SK-N-SH (cell line): Measurements from ENCODE around the gene CETP. TPM values are rescaled to one million over a fixed set of nuclear protein-coding genes. Genes with fewer than 3 reads are reported as not detected.

ENCODE experiments used
- CTCF ChIA-PET: fragments of 300-600, 350-600 bp; formaldehyde crosslinking; extraction: SDS; loops from one replicate; lab custom pipeline; 2021; lab: Yijun Ruan, JAX
- POLR2A ChIA-PET: fragments of 350-600 bp; sonication (Branson Sonifier 250); formaldehyde crosslinking; extraction: SDS; loops from one replicate; lab custom pipeline; 2020; ENCODE audit warnings: antibody characterized with exemption, inconsistent platforms; lab: Yijun Ruan, JAX
- DNase-seq: peaks from one replicate; pipeline ENCODE4 v3.0.0; 2012
- H2AFZ ChIP-seq: fragments of 200-600 bp; sonication (generic); 2 replicates; pipeline ENCODE4 v1.8.1; 2016; ENCODE audit warnings: antibody characterized with exemption, mild to moderate bottlenecking, low read depth
- H3F3A ChIP-seq: fragments of 200-600 bp; sonication (generic); replicated peaks from 2 replicates; pipeline ENCODE3; 2016; ENCODE audit warnings: antibody characterized with exemption, mild to moderate bottlenecking; ENCODE audit not compliant: insufficient read depth
- H3K27ac ChIP-seq, 2 experiments: fragments of 200-500 bp in 1 of 2; fragments of 200-600 bp in 1 of 2; sonication (Bioruptor generic) in 1 of 2; sonication (generic), shearing (Covaris generic) in 1 of 2; 2 replicates each; pipeline versions ENCODE4 v1.5.1 to v1.6.1; 2014 to 2016; ENCODE audit warnings: low read depth in 2 of 2, inconsistent platforms in 1 of 2, low read length in 1 of 2, mild to moderate bottlenecking in 1 of 2, mixed read lengths in 1 of 2
- H3K27me3 ChIP-seq: fragments of 200-600 bp; sonication (generic), shearing (Covaris generic); 2 replicates; pipeline ENCODE4 v1.6.1; 2016; ENCODE audit warnings: mixed run types; ENCODE audit not compliant: insufficient read depth
- H3K36me3 ChIP-seq, 2 experiments: fragments of 200-500 bp in 1 of 2; fragments of 200-600 bp in 1 of 2; sonication (Bioruptor generic) in 1 of 2; sonication (generic) in 1 of 2; replicated peaks in 1 of 2; 2 replicates each; pipeline versions ENCODE3 to v1.5.1; 2014 to 2016; ENCODE audit warnings: low read length in 1 of 2, mild to moderate bottlenecking in 1 of 2; ENCODE audit not compliant: insufficient read depth in 2 of 2, control insufficient read depth in 1 of 2
- H3K4me1 ChIP-seq, 2 experiments: fragments of 200-500 bp in 1 of 2; fragments of 200-600 bp in 1 of 2; sonication (Bioruptor generic) in 1 of 2; sonication (generic), shearing (Covaris generic) in 1 of 2; 2 replicates each; pipeline versions ENCODE4 v1.5.1 to v1.6.1; 2014 to 2016; ENCODE audit warnings: low read depth in 1 of 2, low read length in 1 of 2, mixed run types in 1 of 2; ENCODE audit not compliant: insufficient read depth in 2 of 2, control insufficient read depth in 1 of 2
- H3K4me2 ChIP-seq: fragments of 200-600 bp; sonication (generic), shearing (Covaris generic); 2 replicates; pipeline ENCODE4 v1.6.1; 2017; ENCODE audit warnings: mixed run types
- H3K4me3 ChIP-seq, 2 experiments: fragments of 200-500 bp in 1 of 2; fragments of 200-600 bp in 1 of 2; sonication (Bioruptor generic) in 1 of 2; sonication (generic), shearing (Covaris generic) in 1 of 2; 2 replicates each; pipeline versions ENCODE4 v1.5.1 to v1.8.1; 2014 to 2016; ENCODE audit warnings: low read depth in 2 of 2, inconsistent platforms in 1 of 2, low read length in 1 of 2, mild to moderate bottlenecking in 1 of 2, mixed read lengths in 1 of 2, moderate library complexity in 1 of 2
- H3K79me2 ChIP-seq: fragments of 200-600 bp; sonication (generic); 2 replicates; pipeline ENCODE4 v1.8.1; 2017; ENCODE audit warnings: mild to moderate bottlenecking; ENCODE audit not compliant: insufficient read depth
- H3K9ac ChIP-seq: fragments of 200-600 bp; sonication (generic); 2 replicates; pipeline ENCODE4 v1.6.1; 2017; ENCODE audit warnings: mixed run types
- H3K9me2 ChIP-seq: fragments of 200-600 bp; sonication (generic); 2 replicates; pipeline ENCODE4 v1.6.1; 2017; ENCODE audit warnings: mixed run types
- H3K9me3 ChIP-seq: fragments of 200-600 bp; sonication (generic); 2 replicates; pipeline ENCODE4 v1.6.1; 2017; ENCODE audit warnings: mixed run types, mild to moderate bottlenecking, moderate library complexity
- H4K20me1 ChIP-seq: fragments of 200-600 bp; sonication (generic); 2 replicates; pipeline ENCODE4 v1.6.1; 2017; ENCODE audit warnings: mild to moderate bottlenecking, mixed run types; ENCODE audit not compliant: insufficient read depth
- EP300 ChIP-seq, 2 experiments: IDR thresholded peaks; 2 replicates each; pipeline versions ENCODE4 v1.4.0 to v1.6.1; 2012; ENCODE audit warnings: borderline replicate concordance in 1 of 2, low read depth in 1 of 2, low read length in 1 of 2
- EZH2phosphoT487 ChIP-seq: fragments of 200-600 bp; sonication (generic); IDR thresholded peaks from 2 replicates; pipeline ENCODE4 v1.6.1; 2017; ENCODE audit warnings: low read depth, mixed run types, mild to moderate bottlenecking, antibody characterized with exemption, moderate library complexity, borderline replicate concordance
- FOSL2 ChIP-seq: IDR thresholded peaks from 2 replicates; pipeline ENCODE4 v1.4.0; 2012; ENCODE audit warnings: low read depth, mild to moderate bottlenecking, moderate library complexity, borderline replicate concordance
- MAX ChIP-seq: IDR thresholded peaks from 2 replicates; pipeline ENCODE4 v1.4.0; 2012; ENCODE audit warnings: low read depth
- MEF2A ChIP-seq: IDR thresholded peaks from 2 replicates; pipeline ENCODE4 v1.4.0; 2012; ENCODE audit warnings: low read depth, borderline replicate concordance
- MXI1 ChIP-seq: IDR thresholded peaks from 2 replicates; pipeline ENCODE4 v1.6.1; 2012; ENCODE audit warnings: mild to moderate bottlenecking, low read depth, low read length, improper control_type of control experiment
- RAD21 ChIP-seq: IDR thresholded peaks from 2 replicates; pipeline ENCODE4 v1.6.1; 2012; ENCODE audit warnings: mild to moderate bottlenecking, low read length
- RXRA ChIP-seq: IDR thresholded peaks from 2 replicates; pipeline ENCODE4 v1.4.0; 2012; ENCODE audit warnings: low read depth, mild to moderate bottlenecking, borderline replicate concordance
- SIN3A ChIP-seq: IDR thresholded peaks from 2 replicates; pipeline ENCODE4 v1.6.1; 2012; ENCODE audit warnings: low read depth, mild to moderate bottlenecking, low read length, moderate library complexity, borderline replicate concordance
- SMC3 ChIP-seq: IDR thresholded peaks from 2 replicates; pipeline ENCODE4 v1.6.1; 2012; ENCODE audit warnings: low read depth, low read length, improper control_type of control experiment
- TEAD4 ChIP-seq: IDR thresholded peaks from 2 replicates; pipeline ENCODE4 v1.4.0; 2012; ENCODE audit warnings: mild to moderate bottlenecking, borderline replicate concordance; ENCODE audit not compliant: insufficient read depth
- USF1 ChIP-seq: IDR thresholded peaks from 2 replicates; pipeline ENCODE4 v1.4.0; 2012; ENCODE audit warnings: low read depth, borderline replicate concordance
- USF2 ChIP-seq: fragments of 150-350 bp; IDR thresholded peaks from 2 replicates; pipeline ENCODE4 v1.6.1; 2017; ENCODE audit warnings: antibody characterized with exemption, low read length, low read depth, borderline replicate concordance
- WGBS: methylation state at CpG from one replicate; pipeline ENCODE4 v1.1.6; 2017; ENCODE audit warnings: low lambda C conversion rate; 5-methylcytosine and 5-hydroxymethylcytosine counted together
- polyA plus RNA-seq, 3 experiments: library from polyadenylated mRNA; depleted of rRNA; stranded (reverse); fragments of >200 nt; gene quantifications; 2 replicates each; pipeline ENCODE4 v1.2.3, GENCODE V29; 2012
- TF ChIP-seq, protein P1 (sequence below): IDR thresholded peaks from 2 replicates; pipeline ENCODE4; 2012

Gene CETP
- polyA plus RNA-seq, 1 of the 3 experiments (the other 2 are of a cell fraction), result not detected

DNA sequence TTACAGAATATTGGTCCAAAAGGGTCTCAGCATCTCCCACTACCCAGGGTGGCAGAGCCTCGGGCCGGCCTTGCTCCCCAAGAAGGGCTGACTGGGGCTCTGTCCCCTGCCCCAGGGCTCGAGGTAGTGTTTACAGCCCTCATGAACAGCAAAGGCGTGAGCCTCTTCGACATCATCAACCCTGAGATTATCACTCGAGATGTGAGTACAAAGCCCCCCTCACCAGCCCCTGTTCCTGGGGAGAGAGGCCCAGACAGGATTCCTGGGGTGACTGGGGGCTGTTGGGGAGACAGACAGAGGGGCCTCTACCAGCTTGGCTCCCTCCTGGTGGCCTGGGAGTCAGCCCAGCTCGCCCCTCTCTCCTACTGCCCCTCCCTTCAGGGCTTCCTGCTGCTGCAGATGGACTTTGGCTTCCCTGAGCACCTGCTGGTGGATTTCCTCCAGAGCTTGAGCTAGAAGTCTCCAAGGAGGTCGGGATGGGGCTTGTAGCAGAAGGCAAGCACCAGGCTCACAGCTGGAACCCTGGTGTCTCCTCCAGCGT, 21.5 kb downstream of the CETP start:
- DNase-seq, result no peak
- H3K9me3 ChIP-seq, result no peaks in the 10 kb centered on the region
- peaks cover 0 to 2% of the 10 kb centered on the region in 2 experiments; a peak in 1 of 4 replicates for H3K4me1 ChIP-seq
- H3F3A ChIP-seq, result no peaks in the 10 kb centered on the region
- ChIA-PET POLR2A (no interaction called here), CTCF (interaction anchor here (3.6 kb wide), 1 partner anchor 18 kb away, joined by 17 read pairs; no protein-coding TSS in a partner anchor)
- no peak overlapping the region for H2AFZ ChIP-seq
- no peaks in the 10 kb centered on the region for H4K20me1 ChIP-seq
- no peak overlapping the region for H3K4me2 ChIP-seq
- no peaks in the 10 kb centered on the region for H3K9me2 ChIP-seq
- no peaks in the 10 kb centered on the region for H3K79me2 ChIP-seq
- no peaks in the 10 kb centered on the region for H3K36me3 ChIP-seq
- TF ChIP-seq, protein P1, sequence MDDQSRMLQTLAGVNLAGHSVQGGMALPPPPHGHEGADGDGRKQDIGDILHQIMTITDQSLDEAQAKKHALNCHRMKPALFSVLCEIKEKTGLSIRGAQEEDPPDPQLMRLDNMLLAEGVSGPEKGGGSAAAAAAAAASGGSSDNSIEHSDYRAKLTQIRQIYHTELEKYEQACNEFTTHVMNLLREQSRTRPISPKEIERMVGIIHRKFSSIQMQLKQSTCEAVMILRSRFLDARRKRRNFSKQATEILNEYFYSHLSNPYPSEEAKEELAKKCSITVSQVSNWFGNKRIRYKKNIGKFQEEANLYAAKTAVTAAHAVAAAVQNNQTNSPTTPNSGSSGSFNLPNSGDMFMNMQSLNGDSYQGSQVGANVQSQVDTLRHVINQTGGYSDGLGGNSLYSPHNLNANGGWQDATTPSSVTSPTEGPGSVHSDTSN, result no peak
- TF ChIP-seq MAX (no peak), FOSL2 (no peak), RAD21 (no peak), MEF2A (no peak), USF1 (no peak), EP300 (IDR thresholded peaks at IDR 0.05; ENCODE audit: borderline replicate concordance in 1 of 2, low read depth in 1 of 2, low read length in 1 of 2) (no peak), EZH2phosphoT487 (no peak), USF2 (no peak), TEAD4 (no peak)
- H3K27me3 ChIP-seq, result no peaks in the 10 kb centered on the region
- H3K4me3 ChIP-seq, result no peak overlapping the region
- no peak overlapping the region for H3K9ac ChIP-seq
- 69% methylated on average over 5 of the region's 9 CpGs for WGBS
- no peak overlapping the region for H3K27ac ChIP-seq

- Histone ChIP-seq H3K4me2 (no peak overlapping the region), H3K36me3 (no peaks in the 10 kb centered on the region), H3K27me3 (no peaks in the 10 kb centered on the region), H3K9ac (no peak overlapping the region), H3K9me2 (no peaks in the 10 kb centered on the region), H3K79me2 (no peaks in the 10 kb centered on the region), H3K27ac (no peak overlapping the region), H3K9me3 (no peaks in the 10 kb centered on the region), H2AFZ (no peak overlapping the region), H3K4me1 (peaks cover 3 to 11% of the 10 kb centered on the region in 2 experiments; a peak in 2 of 4 replicates), H3F3A (no peaks in the 10 kb centered on the region), H3K4me3 (no peak overlapping the region), H4K20me1 (no peaks in the 10 kb centered on the region)
- 95% methylated on average over 6 of the region's 6 CpGs for WGBS
- TF ChIP-seq SIN3A, result no peak
- TF ChIP-seq USF1, result no peak
- no peak for TF ChIP-seq RXRA
- no peak for TF ChIP-seq MXI1
- TF ChIP-seq SMC3, result no peak
- ChIA-PET CTCF (interaction anchor here (1.3 to 3.6 kb wide), 2 partner anchors 19 to 99 kb away, joined by 3 to 17 read pairs; no protein-coding TSS in a partner anchor), POLR2A (no interaction called here)
- no peak for DNase-seq
Observed at GRCh38 chr16:56984639-56985038, 22.9 kb downstream of the CETP start.
